ENCODE results near the gene MIER1. TPM values are rescaled to one million over a fixed set of nuclear protein-coding genes. Genes with fewer than 3 reads are reported as not detected.

Gene MIER1
- total and polyA plus RNA-seq, 9 of the 15 experiments (the other 6 are each of a cell fraction or from before 2014, with no cell fraction given): 13.9 to 34.8 (median 21.5) TPM

DNA sequence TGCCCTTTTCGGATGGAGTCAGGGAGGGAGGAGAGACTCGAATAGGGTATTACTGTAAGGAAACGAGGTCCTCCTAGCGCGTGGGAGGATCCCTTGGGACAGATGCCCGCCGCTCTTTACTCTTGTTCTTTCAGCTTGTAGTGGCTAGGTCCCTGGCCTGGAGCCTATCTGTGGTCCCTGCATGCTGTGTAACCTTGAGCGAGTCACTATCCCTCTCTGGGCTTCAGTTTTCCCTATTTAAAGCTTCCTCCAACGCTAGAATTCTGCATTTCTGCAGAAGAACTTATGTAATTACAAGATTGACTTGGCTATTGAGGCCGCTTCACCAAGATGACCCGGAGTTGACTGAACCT lies 744 bp downstream of the MIER1 start (continued):
- TF ChIP-seq, protein P1, sequence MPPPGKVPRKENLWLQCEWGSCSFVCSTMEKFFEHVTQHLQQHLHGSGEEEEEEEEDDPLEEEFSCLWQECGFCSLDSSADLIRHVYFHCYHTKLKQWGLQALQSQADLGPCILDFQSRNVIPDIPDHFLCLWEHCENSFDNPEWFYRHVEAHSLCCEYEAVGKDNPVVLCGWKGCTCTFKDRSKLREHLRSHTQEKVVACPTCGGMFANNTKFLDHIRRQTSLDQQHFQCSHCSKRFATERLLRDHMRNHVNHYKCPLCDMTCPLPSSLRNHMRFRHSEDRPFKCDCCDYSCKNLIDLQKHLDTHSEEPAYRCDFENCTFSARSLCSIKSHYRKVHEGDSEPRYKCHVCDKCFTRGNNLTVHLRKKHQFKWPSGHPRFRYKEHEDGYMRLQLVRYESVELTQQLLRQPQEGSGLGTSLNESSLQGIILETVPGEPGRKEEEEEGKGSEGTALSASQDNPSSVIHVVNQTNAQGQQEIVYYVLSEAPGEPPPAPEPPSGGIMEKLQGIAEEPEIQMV (tag; conservative IDR thresholded peaks at IDR 0.05; ENCODE audit: low read depth): no peak
- TF ChIP-seq NRF1 (conservative IDR thresholded peaks at IDR 0.05 in 1 of 2, IDR thresholded peaks at IDR 0.05 in 1 of 2): no peak
- no peak for TF ChIP-seq MBD2 (IDR thresholded peaks at IDR 0.05; ENCODE audit: borderline replicate concordance, low read depth)
- TF ChIP-seq NFE2 (IDR thresholded peaks at IDR 0.05; ENCODE audit: low read depth): no peak
- TF ChIP-seq, protein P2, sequence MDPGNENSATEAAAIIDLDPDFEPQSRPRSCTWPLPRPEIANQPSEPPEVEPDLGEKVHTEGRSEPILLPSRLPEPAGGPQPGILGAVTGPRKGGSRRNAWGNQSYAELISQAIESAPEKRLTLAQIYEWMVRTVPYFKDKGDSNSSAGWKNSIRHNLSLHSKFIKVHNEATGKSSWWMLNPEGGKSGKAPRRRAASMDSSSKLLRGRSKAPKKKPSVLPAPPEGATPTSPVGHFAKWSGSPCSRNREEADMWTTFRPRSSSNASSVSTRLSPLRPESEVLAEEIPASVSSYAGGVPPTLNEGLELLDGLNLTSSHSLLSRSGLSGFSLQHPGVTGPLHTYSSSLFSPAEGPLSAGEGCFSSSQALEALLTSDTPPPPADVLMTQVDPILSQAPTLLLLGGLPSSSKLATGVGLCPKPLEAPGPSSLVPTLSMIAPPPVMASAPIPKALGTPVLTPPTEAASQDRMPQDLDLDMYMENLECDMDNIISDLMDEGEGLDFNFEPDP (CRISPR knock-in tag; IDR thresholded peaks at IDR 0.05): no peak
- no peak for TF ChIP-seq ELF1 (tag; IDR thresholded peaks at IDR 0.05)
- TF ChIP-seq, protein P3, sequence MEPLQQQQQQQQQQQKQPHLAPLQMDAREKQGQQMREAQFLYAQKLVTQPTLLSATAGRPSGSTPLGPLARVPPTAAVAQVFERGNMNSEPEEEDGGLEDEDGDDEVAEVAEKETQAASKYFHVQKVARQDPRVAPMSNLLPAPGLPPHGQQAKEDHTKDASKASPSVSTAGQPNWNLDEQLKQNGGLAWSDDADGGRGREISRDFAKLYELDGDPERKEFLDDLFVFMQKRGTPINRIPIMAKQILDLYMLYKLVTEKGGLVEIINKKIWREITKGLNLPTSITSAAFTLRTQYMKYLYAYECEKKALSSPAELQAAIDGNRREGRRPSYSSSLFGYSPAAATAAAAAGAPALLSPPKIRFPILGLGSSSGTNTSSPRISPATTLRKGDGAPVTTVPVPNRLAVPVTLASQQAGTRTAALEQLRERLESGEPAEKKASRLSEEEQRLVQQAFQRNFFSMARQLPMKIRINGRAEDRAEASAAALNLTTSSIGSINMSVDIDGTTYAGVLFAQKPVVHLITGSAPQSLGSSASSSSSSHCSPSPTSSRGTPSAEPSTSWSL (CRISPR knock-in tag; IDR thresholded peaks at IDR 0.05; ENCODE audit: borderline replicate concordance): no peak
- no peak for TF ChIP-seq ZKSCAN3 (CRISPR knock-in tag; IDR thresholded peaks at IDR 0.05)
- TF ChIP-seq SAFB2 (IDR thresholded peaks at IDR 0.05; ENCODE audit: borderline replicate concordance, low read depth, low read length, severe bottlenecking): no peak
- TF ChIP-seq, protein P4, sequence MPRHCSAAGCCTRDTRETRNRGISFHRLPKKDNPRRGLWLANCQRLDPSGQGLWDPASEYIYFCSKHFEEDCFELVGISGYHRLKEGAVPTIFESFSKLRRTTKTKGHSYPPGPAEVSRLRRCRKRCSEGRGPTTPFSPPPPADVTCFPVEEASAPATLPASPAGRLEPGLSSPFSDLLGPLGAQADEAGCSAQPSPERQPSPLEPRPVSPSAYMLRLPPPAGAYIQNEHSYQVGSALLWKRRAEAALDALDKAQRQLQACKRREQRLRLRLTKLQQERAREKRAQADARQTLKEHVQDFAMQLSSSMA (CRISPR knock-in tag; IDR thresholded peaks at IDR 0.05): no peak
- TF ChIP-seq TBL1XR1 (IDR thresholded peaks at IDR 0.05; ENCODE audit: low read length in 2 of 2): no peak
- no peak for TF ChIP-seq ZNF436 (CRISPR knock-in tag; IDR thresholded peaks at IDR 0.05)
- TF ChIP-seq KLF16 (IDR thresholded peaks at IDR 0.05): no peak
- TF ChIP-seq HDAC2 (IDR thresholded peaks at IDR 0.05): peak; percentile 62
- TF ChIP-seq, protein P5, sequence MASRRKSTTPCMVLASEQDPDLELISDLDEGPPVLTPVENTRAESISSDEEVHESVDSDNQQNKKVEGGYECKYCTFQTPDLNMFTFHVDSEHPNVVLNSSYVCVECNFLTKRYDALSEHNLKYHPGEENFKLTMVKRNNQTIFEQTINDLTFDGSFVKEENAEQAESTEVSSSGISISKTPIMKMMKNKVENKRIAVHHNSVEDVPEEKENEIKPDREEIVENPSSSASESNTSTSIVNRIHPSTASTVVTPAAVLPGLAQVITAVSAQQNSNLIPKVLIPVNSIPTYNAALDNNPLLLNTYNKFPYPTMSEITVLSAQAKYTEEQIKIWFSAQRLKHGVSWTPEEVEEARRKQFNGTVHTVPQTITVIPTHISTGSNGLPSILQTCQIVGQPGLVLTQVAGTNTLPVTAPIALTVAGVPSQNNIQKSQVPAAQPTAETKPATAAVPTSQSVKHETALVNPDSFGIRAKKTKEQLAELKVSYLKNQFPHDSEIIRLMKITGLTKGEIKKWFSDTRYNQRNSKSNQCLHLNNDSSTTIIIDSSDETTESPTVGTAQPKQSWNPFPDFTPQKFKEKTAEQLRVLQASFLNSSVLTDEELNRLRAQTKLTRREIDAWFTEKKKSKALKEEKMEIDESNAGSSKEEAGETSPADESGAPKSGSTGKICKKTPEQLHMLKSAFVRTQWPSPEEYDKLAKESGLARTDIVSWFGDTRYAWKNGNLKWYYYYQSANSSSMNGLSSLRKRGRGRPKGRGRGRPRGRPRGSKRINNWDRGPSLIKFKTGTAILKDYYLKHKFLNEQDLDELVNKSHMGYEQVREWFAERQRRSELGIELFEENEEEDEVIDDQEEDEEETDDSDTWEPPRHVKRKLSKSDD (conservative IDR thresholded peaks at IDR 0.05; ENCODE audit: low read length): no peak
- TF ChIP-seq ZC3H11A (IDR thresholded peaks at IDR 0.05; ENCODE audit: low read depth, low read length): no peak
- no peak for TF ChIP-seq ZFPM2 (CRISPR knock-in tag; IDR thresholded peaks at IDR 0.05)
- TF ChIP-seq ZNF507 (tag; conservative IDR thresholded peaks at IDR 0.05): no peak
- TF ChIP-seq ZNF696 (CRISPR knock-in tag; conservative IDR thresholded peaks at IDR 0.05): no peak
- TF ChIP-seq YBX1 (IDR thresholded peaks at IDR 0.05): no peak
- TF ChIP-seq RBM15 (IDR thresholded peaks at IDR 0.05; ENCODE audit: insufficient read depth, low read length): no peak
- TF ChIP-seq PTTG1 (tag; IDR thresholded peaks at IDR 0.05; ENCODE audit: low read depth): no peak

Data from K562 (cell line).